ENCODE data around the gene MEIKIN.

GRCh38 chr5:131957721-131958441 is 12.4 kb upstream of the MEIKIN start:
- TF ChIP-seq CTCF (IDR thresholded peaks at IDR 0.05; ENCODE audit: borderline replicate concordance, extremely low read depth, low read length, poor library complexity, severe bottlenecking), result no peak
- TF ChIP-seq EZH2 (IDR thresholded peaks at IDR 0.05; ENCODE audit: borderline replicate concordance, low read depth, low read length, severe bottlenecking), result no peak

Data from DND-41 (cell line).